ENCODE results near the gene GXYLT2. TPM values are rescaled to one million over a fixed set of nuclear protein-coding genes. Genes with fewer than 3 reads are reported as not detected.

The GXYLT2 gene
- total and polyA plus RNA-seq, 2 donors: 2.9 to 6.6 TPM

- Histone ChIP-seq H3K4me3 (ENCODE audit: low read length in 2 of 2) (no peak overlapping the region), H3K27me3 (ENCODE audit: control insufficient read depth in 2 of 2, insufficient read depth in 1 of 2, low read length in 1 of 2) (no peaks in the 10 kb centered on the region), H3K36me3 (ENCODE audit: control insufficient read depth in 2 of 2, insufficient read depth in 2 of 2, low read length in 1 of 2) (no peaks in the 10 kb centered on the region), H3K9me3 (ENCODE audit: control insufficient read depth in 2 of 2, insufficient read depth in 1 of 2, low read length in 1 of 2) (no peaks in the 10 kb centered on the region), H3K27ac (ENCODE audit: low read depth in 1 of 2, low read length in 1 of 2) (no peak overlapping the region), H3K4me1 (ENCODE audit: control insufficient read depth in 2 of 2, insufficient read depth in 2 of 2, low read length in 2 of 2) (no peaks in the 10 kb centered on the region)
- WGBS: 91% methylated on average over 5 of the region's 5 CpGs
- DNase-seq (ENCODE audit: low read depth in 6 of 9, low spot score in 9 of 9): no peak
Observed at GRCh38 chr3:72942427-72942826, 54.6 kb downstream of the GXYLT2 start.

GRCh38 chr3:72944696-72945095, 56.9 kb downstream of the GXYLT2 start:
- Histone ChIP-seq H3K36me3 (ENCODE audit: control insufficient read depth in 2 of 2, insufficient read depth in 2 of 2, low read length in 1 of 2) (no peaks in the 10 kb centered on the region), H3K4me3 (ENCODE audit: low read length in 2 of 2) (no peak overlapping the region), H3K9me3 (ENCODE audit: control insufficient read depth in 2 of 2, insufficient read depth in 1 of 2, low read length in 1 of 2) (no peaks in the 10 kb centered on the region), H3K27ac (ENCODE audit: low read depth in 1 of 2, low read length in 1 of 2) (no peak overlapping the region), H3K4me1 (ENCODE audit: control insufficient read depth in 2 of 2, insufficient read depth in 2 of 2, low read length in 2 of 2) (no peaks in the 10 kb centered on the region), H3K27me3 (ENCODE audit: control insufficient read depth in 2 of 2, insufficient read depth in 1 of 2, low read length in 1 of 2) (no peaks in the 10 kb centered on the region)
- WGBS: 97% methylated on average over 7 of the region's 7 CpGs
- DNase-seq (ENCODE audit: low read depth in 6 of 9, low spot score in 9 of 9): no peak

- WGBS: 98% methylated on average over 8 of the region's 8 CpGs
Observed at GRCh38 chr3:72947715-72948490, 60.1 kb downstream of the GXYLT2 start.

GRCh38 chr3:72949016-72949415, 61.2 kb downstream of the GXYLT2 start:
- H3K4me1 ChIP-seq (ENCODE audit: control insufficient read depth in 2 of 2, insufficient read depth in 2 of 2, low read length in 2 of 2): peaks cover 0 to 5% of the 10 kb centered on the region in 2 donors

More at GRCh38 chr3:72947715-72948490, 60.1 kb downstream of the GXYLT2 start:
- peaks cover 0 to 5% of the 10 kb centered on the region in 2 donors for H3K4me1 ChIP-seq (ENCODE audit: control insufficient read depth in 2 of 2, insufficient read depth in 2 of 2, low read length in 2 of 2)
- no peak overlapping the region for H3K27ac ChIP-seq (ENCODE audit: low read depth in 1 of 2, low read length in 1 of 2)
- no peaks in the 10 kb centered on the region for H3K9me3 ChIP-seq (ENCODE audit: control insufficient read depth in 2 of 2, insufficient read depth in 1 of 2, low read length in 1 of 2)
- H3K27me3 ChIP-seq (ENCODE audit: control insufficient read depth in 2 of 2, insufficient read depth in 1 of 2, low read length in 1 of 2): no peaks in the 10 kb centered on the region
- no peak for DNase-seq (ENCODE audit: low read depth in 6 of 9, low spot score in 9 of 9)
- no peaks in the 10 kb centered on the region for H3K36me3 ChIP-seq (ENCODE audit: control insufficient read depth in 2 of 2, insufficient read depth in 2 of 2, low read length in 1 of 2)
- no peak overlapping the region for H3K4me3 ChIP-seq (ENCODE audit: low read length in 2 of 2)

GRCh38 chr3:72950372-72950771, 62.5 kb downstream of the GXYLT2 start:
- no peaks in the 10 kb centered on the region for H3K27me3 ChIP-seq (ENCODE audit: control insufficient read depth in 2 of 2, insufficient read depth in 1 of 2, low read length in 1 of 2)
- peaks cover 0 to 5% of the 10 kb centered on the region in 2 donors for H3K4me1 ChIP-seq (ENCODE audit: control insufficient read depth in 2 of 2, insufficient read depth in 2 of 2, low read length in 2 of 2)
- no peak overlapping the region for H3K27ac ChIP-seq (ENCODE audit: low read depth in 1 of 2, low read length in 1 of 2)
- WGBS: 94% methylated on average over 8 of the region's 8 CpGs
- H3K9me3 ChIP-seq (ENCODE audit: control insufficient read depth in 2 of 2, insufficient read depth in 1 of 2, low read length in 1 of 2): no peaks in the 10 kb centered on the region
- no peaks in the 10 kb centered on the region for H3K36me3 ChIP-seq (ENCODE audit: control insufficient read depth in 2 of 2, insufficient read depth in 2 of 2, low read length in 1 of 2)
- no peak for DNase-seq (ENCODE audit: low read depth in 6 of 9, low spot score in 9 of 9)
- H3K4me3 ChIP-seq (ENCODE audit: low read length in 2 of 2): no peak overlapping the region

More at GRCh38 chr3:72949016-72949415, 61.2 kb downstream of the GXYLT2 start:
- WGBS: over 99% methylated on average over 4 of the region's 4 CpGs
- DNase-seq (ENCODE audit: low read depth in 6 of 9, low spot score in 9 of 9): no peak
- Histone ChIP-seq H3K27ac (ENCODE audit: low read depth in 1 of 2, low read length in 1 of 2) (no peak overlapping the region), H3K27me3 (ENCODE audit: control insufficient read depth in 2 of 2, insufficient read depth in 1 of 2, low read length in 1 of 2) (no peaks in the 10 kb centered on the region), H3K4me3 (ENCODE audit: low read length in 2 of 2) (no peak overlapping the region), H3K36me3 (ENCODE audit: control insufficient read depth in 2 of 2, insufficient read depth in 2 of 2, low read length in 1 of 2) (no peaks in the 10 kb centered on the region), H3K9me3 (ENCODE audit: control insufficient read depth in 2 of 2, insufficient read depth in 1 of 2, low read length in 1 of 2) (no peaks in the 10 kb centered on the region)

GRCh38 chr3:72950801-72951200, 63.0 kb downstream of the GXYLT2 start:
- Histone ChIP-seq H3K27ac (ENCODE audit: low read depth in 1 of 2, low read length in 1 of 2) (no peak overlapping the region), H3K9me3 (ENCODE audit: control insufficient read depth in 2 of 2, insufficient read depth in 1 of 2, low read length in 1 of 2) (no peaks in the 10 kb centered on the region), H3K36me3 (ENCODE audit: control insufficient read depth in 2 of 2, insufficient read depth in 2 of 2, low read length in 1 of 2) (no peaks in the 10 kb centered on the region), H3K4me1 (ENCODE audit: control insufficient read depth in 2 of 2, insufficient read depth in 2 of 2, low read length in 2 of 2) (peaks cover 0 to 5% of the 10 kb centered on the region in 2 donors), H3K27me3 (ENCODE audit: control insufficient read depth in 2 of 2, insufficient read depth in 1 of 2, low read length in 1 of 2) (no peaks in the 10 kb centered on the region), H3K4me3 (ENCODE audit: low read length in 2 of 2) (no peak overlapping the region)
- DNase-seq (ENCODE audit: low read depth in 6 of 9, low spot score in 9 of 9): no peak
- 92% methylated on average over 4 of the region's 4 CpGs for WGBS

- WGBS: 51% methylated on average over 6 of the region's 6 CpGs
- Histone ChIP-seq H3K4me3 (ENCODE audit: low read length in 2 of 2) (no peak overlapping the region), H3K9me3 (ENCODE audit: control insufficient read depth in 2 of 2, insufficient read depth in 1 of 2, low read length in 1 of 2) (no peaks in the 10 kb centered on the region), H3K27ac (ENCODE audit: low read depth in 1 of 2, low read length in 1 of 2) (no peak overlapping the region), H3K36me3 (ENCODE audit: control insufficient read depth in 2 of 2, insufficient read depth in 2 of 2, low read length in 1 of 2) (no peaks in the 10 kb centered on the region), H3K27me3 (ENCODE audit: control insufficient read depth in 2 of 2, insufficient read depth in 1 of 2, low read length in 1 of 2) (no peaks in the 10 kb centered on the region), H3K4me1 (ENCODE audit: control insufficient read depth in 2 of 2, insufficient read depth in 2 of 2, low read length in 2 of 2) (peaks cover 0 to 5% of the 10 kb centered on the region in 2 donors)
- peak in 3 of 9 donors; percentile 20 to 53 (median 26) for DNase-seq (ENCODE audit: low read depth in 6 of 9, low spot score in 9 of 9)
Observed at GRCh38 chr3:72951259-72951722, 63.4 kb downstream of the GXYLT2 start.

- peaks cover 0 to 4% of the 10 kb centered on the region in 2 donors for H3K36me3 ChIP-seq (ENCODE audit: control insufficient read depth in 2 of 2, insufficient read depth in 2 of 2, low read length in 1 of 2)
- peaks cover 0 to 5% of the 10 kb centered on the region in 2 donors for H3K4me1 ChIP-seq (ENCODE audit: control insufficient read depth in 2 of 2, insufficient read depth in 2 of 2, low read length in 2 of 2)
- no peak overlapping the region for H3K27ac ChIP-seq (ENCODE audit: low read depth in 1 of 2, low read length in 1 of 2)
- WGBS: 95% methylated on average over 7 of the region's 7 CpGs
- no peaks in the 10 kb centered on the region for H3K27me3 ChIP-seq (ENCODE audit: control insufficient read depth in 2 of 2, insufficient read depth in 1 of 2, low read length in 1 of 2)
- no peak for DNase-seq (ENCODE audit: low read depth in 6 of 9, low spot score in 9 of 9)
- H3K4me3 ChIP-seq (ENCODE audit: low read length in 2 of 2): no peak overlapping the region
- H3K9me3 ChIP-seq (ENCODE audit: control insufficient read depth in 2 of 2, insufficient read depth in 1 of 2, low read length in 1 of 2): no peaks in the 10 kb centered on the region
Observed at GRCh38 chr3:72953325-72953956, 65.6 kb downstream of the GXYLT2 start.

- Histone ChIP-seq H3K36me3 (ENCODE audit: control insufficient read depth in 2 of 2, insufficient read depth in 2 of 2, low read length in 1 of 2) (peaks cover 0 to 7% of the 10 kb centered on the region in 2 donors), H3K4me3 (ENCODE audit: low read length in 2 of 2) (no peak overlapping the region), H3K27ac (ENCODE audit: low read depth in 1 of 2, low read length in 1 of 2) (no peak overlapping the region), H3K4me1 (ENCODE audit: control insufficient read depth in 2 of 2, insufficient read depth in 2 of 2, low read length in 2 of 2) (peaks cover 0 to 6% of the 10 kb centered on the region in 2 donors), H3K27me3 (ENCODE audit: control insufficient read depth in 2 of 2, insufficient read depth in 1 of 2, low read length in 1 of 2) (no peaks in the 10 kb centered on the region), H3K9me3 (ENCODE audit: control insufficient read depth in 2 of 2, insufficient read depth in 1 of 2, low read length in 1 of 2) (no peaks in the 10 kb centered on the region)
- no peak for DNase-seq (ENCODE audit: low read depth in 6 of 9, low spot score in 9 of 9)
- 91% methylated on average over 8 of the region's 8 CpGs for WGBS
Observed at GRCh38 chr3:72957297-72957696, 69.5 kb downstream of the GXYLT2 start.

Measured in thymus (tissue), 11 donors.